Measurements from ENCODE around the gene FGF18.
A peak's percentile ranks its signal among the peaks of the same experiment; 100 is the strongest.

The FGF18 gene

GRCh38 chr5:171442287-171443042, 23.0 kb downstream of the FGF18 start:
- DNase-seq (ENCODE audit: low read depth) = no peak

- DNase-seq (ENCODE audit: low read depth) = no peak
These were observed 25.1 kb downstream of the FGF18 start for GRCh38 chr5:171444582-171444981.

GRCh38 chr5:171445644-171446516, 26.4 kb downstream of the FGF18 start:
- DNase-seq (ENCODE audit: low read depth) = no peak

DNA sequence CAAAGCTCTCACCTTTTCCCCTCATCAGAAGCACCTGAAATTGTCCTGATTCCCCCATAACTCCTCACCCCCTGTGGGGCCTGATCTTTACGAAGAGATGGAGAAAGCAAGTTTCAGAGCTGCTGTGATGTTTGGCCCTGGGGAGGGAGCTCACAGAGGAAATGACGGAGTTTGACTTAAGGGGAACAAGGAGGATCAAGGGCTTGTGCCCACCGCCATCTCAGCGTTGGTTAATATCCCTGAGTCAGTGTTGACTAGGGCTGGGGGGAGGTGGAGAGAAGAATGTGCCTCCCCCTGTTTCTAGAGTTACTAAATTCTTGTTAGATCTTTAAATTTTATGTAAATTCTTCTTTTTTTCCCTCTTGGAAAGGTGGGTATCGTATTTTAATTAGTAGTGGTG, 27.8 kb downstream of the FGF18 start:
- no peak for DNase-seq (ENCODE audit: low read depth)

GRCh38 chr5:171449426-171449825, 30.0 kb downstream of the FGF18 start:
- no peak for DNase-seq (ENCODE audit: low read depth)

DNA sequence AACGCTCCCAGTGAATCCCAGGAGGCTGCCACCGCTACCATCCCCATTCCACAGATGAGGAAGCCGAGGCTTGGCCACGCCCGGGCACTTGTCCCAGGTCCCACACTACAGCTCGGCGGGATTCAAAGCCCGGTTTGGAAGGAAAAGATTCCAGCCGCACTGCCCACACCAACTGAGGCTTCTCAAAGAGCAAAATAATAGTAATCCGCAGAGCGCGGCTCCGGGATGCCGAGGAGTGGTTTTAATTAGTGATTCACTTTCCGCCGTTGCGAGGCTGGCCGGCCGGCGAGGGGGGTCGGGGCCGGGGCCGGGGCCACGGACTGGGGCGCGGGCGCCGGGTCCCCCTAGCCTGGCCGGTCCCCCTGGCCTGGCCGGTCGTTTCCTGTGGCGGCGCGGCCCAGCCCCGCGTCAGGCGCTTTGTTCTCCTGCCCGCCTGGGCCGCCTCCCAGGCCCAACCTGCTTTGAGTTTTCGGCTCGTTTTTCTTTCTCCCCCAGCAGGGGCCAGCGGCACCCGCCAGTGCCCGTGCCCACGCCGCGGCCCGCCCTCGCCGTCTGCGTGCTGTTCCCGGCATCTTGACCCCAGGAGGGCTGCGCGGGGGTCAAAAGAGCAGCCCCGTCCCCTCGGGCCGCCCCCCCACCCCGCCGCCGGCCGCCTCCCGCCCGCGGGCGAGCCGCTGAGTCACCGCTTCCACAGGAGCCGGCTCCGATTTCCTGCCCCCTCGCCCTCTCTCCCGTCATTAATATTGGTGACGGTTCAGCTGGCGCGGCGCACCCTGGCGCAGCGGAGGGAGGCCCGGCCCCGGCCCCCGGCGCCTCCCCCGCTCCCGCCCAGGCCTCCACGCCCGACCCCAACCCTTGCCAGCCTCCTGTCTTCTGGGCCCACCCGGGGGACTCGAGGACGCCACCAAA, 31.2 kb downstream of the FGF18 start:
- peak; percentile 5 for DNase-seq (ENCODE audit: low read depth)

GRCh38 chr5:171451421-171451820, 32.0 kb downstream of the FGF18 start:
- DNase-seq (ENCODE audit: low read depth) = no peak

DNA sequence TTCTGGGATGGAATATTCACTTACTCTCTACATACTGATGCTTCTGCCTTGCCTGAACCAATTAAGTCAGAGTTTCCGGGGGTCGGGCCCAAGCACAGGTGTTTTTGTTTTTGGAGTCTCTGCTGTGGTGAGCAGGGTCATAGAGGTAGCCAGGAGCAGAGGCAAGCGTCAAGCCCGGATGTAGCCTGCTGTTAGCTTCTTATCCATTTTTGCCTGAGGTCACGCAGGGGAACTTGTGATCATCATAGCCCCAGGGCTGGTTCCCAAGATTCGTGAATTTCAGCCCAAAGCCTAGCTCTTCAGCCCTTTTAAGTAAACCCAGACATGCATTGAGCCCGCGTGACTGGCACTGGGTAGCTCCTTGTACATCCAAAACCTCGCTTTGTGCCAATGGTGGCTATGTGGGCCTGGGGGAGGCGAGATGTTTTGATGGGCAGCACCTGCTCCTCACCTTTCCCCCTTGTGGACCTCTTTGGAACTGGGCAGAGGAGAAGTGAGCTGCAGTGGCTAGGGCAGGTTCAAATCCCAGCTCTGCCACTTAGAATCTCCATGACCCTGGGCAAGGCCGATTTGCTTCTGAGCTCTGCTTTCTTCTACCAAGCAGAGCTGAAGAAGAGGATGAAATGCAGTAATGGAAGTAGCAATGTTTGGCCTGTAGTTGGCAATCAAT, 33.7 kb downstream of the FGF18 start:
- DNase-seq (ENCODE audit: low read depth) = no peak

DNA sequence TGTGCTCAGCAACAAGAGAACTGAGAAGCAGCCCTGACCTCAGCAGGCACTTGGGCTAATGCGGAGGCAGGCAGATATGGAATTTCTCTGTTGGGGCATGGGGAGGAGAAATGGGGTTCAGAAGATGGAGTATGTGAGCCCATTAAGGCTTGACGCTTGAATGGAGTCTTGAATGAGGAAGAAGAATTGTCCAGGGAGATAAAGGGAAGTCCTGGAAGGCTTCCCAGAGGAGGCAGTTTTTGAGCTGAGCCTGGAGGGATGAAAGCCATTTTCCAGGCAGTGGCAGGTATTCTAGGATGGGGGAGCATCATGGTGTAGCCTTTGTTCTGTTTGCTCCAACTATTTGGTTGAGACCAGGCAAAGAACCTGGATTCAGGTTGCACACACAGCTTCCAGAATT, 34.5 kb downstream of the FGF18 start:
- DNase-seq (ENCODE audit: low read depth) = no peak

DNA sequence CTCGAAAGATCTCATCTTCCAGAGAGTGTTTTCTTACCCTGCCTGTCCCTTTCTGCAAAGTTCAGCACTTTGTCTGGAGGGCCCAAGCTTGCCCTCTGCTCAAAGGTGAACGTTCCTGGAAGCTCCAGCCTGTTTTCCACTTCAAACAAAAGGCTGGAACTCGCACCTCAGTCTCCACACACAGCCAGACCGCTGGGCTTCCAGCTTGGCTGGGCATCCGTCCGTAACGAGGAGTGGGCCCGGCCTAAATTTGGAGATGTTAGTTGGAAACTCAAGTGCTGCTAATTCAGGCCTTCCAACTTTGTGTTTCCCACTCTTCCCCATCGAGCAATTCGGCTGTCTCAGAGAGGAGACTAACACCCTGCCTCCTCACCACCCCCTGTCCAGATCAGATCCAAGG, 35.1 kb downstream of the FGF18 start:
- DNase-seq (ENCODE audit: low read depth) = no peak

DNA sequence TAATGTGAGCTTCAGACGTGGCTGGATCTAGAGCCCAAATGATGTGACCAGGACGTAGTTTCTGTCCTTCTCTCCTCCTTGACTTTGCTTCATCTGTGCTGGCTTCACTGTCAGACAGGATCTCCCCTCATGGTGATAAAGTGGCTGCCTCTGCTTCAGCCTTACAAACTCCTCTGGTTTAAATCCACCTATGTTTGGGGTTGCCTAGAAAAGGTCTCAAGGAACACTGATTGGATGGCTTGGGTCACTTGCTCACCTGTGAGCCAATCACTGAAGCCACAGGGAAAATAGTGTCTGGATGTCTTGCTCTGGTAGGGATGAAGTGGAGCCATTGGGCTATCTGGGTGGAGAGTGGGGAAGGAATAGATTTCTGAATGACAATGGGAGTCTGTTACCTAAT, 36.1 kb downstream of the FGF18 start:
- no peak for DNase-seq (ENCODE audit: low read depth)

- DNase-seq (ENCODE audit: low read depth) = no peak
These were observed 37.9 kb downstream of the FGF18 start for GRCh38 chr5:171457208-171457981.

- no peak for DNase-seq (ENCODE audit: low read depth)
These were observed 40.4 kb downstream of the FGF18 start for GRCh38 chr5:171459839-171460238.

- no peak for DNase-seq (ENCODE audit: low read depth)
These were observed 42.9 kb downstream of the FGF18 start for GRCh38 chr5:171462136-171462927.

- no peak for DNase-seq (ENCODE audit: low read depth)
These were observed 43.7 kb downstream of the FGF18 start for GRCh38 chr5:171462928-171463861.

DNA sequence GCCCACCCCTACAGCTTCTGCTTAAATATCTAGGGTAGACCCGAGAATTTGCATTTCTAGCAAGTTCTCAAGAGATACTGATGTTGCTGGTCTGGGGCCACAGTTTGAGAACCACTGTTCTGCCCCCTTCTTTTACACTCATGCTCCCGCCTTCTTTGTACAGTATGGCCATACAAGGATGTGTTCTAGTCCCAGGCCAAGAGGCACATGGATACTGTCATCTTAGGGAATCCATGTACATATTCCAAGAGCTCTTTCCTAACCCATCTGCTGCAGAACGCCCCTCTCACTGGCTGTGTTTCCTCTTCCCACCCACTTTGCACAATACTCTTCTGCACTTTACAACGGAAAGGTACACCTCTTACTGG, 44.4 kb downstream of the FGF18 start:
- no peak for DNase-seq (ENCODE audit: low read depth)

DNA sequence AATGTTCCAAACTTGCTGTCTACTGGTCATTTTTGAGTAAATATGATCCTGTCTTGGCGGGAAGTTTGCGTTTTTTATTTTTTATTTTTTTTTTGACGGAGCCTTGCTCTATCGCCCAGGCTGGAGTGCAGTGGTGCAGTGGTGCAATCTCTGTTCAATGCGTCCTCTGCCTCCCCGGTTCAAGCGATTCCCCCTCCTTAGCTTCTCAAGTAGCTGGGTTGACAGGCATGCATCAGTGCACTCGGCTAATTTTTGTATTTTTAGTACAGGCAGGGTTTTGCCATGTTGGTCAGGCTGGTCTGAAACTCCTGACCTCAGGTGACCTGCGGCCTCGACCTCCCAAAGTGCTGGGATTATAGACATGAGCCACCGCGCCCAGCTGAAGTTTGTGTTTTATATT, 45.4 kb downstream of the FGF18 start:
- DNase-seq (ENCODE audit: low read depth) = no peak

DNA sequence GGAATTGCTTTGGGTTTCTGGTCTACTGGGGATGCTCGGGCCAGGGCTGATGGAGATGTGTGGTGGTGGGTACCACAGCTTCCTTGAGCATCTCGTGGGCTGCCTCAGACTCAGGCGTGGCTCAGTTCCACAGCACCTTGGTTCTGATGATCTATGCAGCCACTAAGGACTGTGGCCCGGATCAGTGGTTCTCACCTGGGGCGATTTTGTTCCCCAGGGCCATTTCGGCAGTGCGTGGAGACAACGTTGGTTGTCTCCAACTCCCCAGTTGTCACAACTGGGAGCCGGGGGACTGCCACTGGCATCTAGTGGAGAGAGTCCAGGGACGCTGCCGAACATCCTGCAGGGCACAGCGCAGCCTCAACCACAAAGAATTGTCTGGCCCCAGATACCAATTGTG, 47.7 kb downstream of the FGF18 start:
- DNase-seq (ENCODE audit: low read depth) = no peak

GRCh38 chr5:171469326-171469725, 49.9 kb downstream of the FGF18 start:
- no peak for DNase-seq (ENCODE audit: low read depth)

All from stimulated activated CD8-positive, alpha-beta memory T cell treated with anti-CD3 and anti-CD28 coated beads, Interleukin-4, amount 100 ng/mL, for 24 hours (primary cell).